GF-D8 (cell line): ENCODE measurements around the gene OGFR.

Experiments used
- DNase-seq: peaks from one replicate; lab custom pipeline; 2025; lab: John Stamatoyannopoulos, UW

OGFR gene

DNA sequence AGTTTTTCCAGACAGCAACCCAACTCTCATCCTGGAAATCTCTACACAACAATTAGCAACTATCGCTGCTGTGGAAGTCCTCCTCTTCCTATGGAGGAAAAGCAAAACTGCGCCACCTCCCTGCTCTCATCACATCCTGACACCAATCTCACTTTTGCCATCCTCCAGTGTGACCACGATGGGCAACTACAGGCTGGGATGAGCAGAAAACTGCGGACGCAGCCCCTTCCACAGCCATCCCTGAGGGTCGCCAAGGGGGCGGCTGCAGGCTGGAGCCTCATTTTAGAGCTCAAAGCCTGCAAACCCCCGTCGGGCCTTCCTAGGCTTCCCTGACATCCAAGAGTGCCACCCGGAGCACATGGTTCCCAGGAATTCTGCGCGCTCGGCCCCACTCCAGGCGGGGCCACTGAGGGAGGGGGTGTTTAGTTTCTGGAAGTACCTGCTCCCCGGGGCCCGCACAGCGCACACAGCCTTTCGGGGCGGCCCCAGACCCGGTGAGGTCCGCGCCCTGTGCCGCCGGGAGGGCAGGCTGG is 55.8 kb downstream of the OGFR start:
- peak; percentile 10 for DNase-seq

DNA sequence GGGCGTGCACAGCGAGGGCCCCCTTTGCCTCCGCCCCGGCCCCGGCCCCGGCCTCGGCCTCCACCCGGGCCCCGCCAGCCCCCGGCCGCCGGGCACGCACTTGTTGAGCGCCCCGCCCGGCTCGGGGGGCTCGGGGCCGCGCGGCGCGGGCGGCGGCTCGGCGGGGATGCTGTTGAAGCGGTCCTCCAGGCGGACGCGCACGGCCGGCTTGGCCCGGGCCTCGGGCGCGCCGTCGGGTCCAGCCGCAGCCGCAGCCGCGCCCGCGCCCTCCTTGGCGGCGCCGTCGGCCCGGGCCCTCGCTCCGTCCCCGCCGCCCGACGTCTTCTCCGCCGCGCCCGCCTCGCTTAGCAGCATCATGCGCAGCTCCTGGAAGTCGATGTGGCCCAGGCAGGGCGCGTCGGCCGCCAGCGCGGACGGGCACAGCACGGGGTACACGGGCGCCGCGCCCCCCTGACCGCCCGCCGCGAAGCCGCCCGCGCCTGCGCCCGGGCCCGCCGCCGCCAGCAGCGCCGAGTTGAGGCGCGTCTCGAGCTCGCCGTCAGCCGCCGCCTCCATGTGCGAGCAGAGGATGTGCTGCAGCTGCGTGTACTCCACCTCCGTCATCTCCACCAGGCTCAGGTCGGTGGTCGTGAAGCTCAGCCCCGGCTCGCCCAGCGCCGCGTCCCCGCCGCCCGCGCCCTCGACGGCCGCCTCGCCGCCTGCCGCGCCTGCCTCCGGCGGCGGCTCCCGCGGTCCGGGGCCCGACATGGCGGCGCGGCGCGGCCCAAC is 56.5 kb downstream of the OGFR start:
- DNase-seq: no peak

GRCh38 chr20:62861726-62862336 is 57.2 kb downstream of the OGFR start, which contains the start of gene TCFL5:
TCFL5 (minus strand) TSS chr20:62861822; CDS start chr20:62861670, 152 bp downstream.
- peak; percentile 46 for DNase-seq
